Fibroblast of skin of abdomen (primary cell): Measurements from ENCODE around the gene GPR179.
A peak's percentile ranks its signal among the peaks of the same experiment; 100 is the strongest.

Experiments
- DNase-seq: peaks from one replicate; pipeline ENCODE4 v3.0.0-alpha.2; 2013

GPR179 gene

DNA sequence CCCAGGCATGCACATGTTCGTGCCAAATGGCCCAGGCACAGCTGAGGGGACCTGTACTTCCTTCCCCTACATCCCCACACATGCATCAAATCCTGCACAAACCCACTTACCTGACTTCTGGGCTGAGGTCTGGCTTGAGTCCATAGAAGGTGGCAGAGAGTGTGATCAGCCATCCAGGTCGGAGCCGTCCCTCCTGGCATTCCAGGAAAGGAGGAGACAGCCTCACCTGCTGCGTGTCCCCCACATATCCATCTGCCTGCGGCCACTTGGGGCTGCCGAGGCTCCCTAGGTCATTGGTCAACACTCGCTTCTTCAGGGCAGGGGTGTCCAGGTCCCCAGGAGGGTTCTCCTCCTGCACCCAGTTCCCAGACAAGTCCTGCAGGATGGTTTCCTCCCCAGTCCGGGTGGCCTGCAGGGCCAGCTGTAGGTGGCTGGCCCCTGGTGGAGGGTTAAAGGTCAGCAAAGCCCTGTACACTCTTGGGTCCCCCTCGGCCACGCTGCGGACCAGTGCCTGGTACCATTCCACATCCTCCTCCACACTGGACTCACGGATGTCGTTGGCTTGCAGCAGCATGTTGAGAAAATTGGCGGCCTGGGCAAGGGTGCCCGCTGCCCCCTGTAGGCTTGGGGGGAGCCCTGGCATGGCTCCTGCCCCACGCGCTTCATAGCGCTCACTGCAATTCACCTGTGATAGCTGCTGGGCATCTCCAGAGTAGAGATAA is 709 bp downstream of the GPR179 start:
- no peak for DNase-seq

DNA sequence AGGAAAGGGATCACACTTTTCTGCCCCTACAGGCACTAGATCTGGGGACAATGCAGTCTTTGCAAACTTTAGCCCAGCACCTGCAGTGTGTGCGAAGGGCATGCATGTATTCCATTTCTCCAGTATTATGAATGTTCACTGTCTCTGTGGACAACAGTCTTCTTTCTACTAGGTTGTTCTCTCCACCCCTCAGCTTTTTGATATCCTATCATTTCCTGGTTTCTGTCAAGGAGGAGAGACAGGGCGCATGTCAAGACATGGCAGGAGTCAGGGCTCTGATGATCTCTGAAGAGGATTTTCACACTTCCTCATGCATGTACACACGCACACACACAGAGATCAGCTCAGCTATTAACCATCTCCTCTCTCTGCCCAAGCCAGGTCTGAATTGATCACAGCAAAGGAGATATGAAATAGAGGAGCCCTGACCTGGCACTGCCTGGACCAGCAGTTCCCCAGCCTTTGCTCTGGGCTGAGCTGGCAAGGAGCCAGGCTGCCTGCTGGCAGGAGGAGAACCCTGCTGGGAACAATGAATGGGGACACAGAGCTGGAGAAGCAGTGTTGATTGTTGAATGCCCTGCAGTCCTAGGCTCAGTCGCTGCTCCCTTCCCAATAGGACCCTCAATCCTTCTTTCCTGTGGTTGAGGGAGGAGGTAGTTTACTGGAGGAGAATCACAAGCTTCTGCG is 2.6 kb downstream of the GPR179 start:
- no peak for DNase-seq

DNA sequence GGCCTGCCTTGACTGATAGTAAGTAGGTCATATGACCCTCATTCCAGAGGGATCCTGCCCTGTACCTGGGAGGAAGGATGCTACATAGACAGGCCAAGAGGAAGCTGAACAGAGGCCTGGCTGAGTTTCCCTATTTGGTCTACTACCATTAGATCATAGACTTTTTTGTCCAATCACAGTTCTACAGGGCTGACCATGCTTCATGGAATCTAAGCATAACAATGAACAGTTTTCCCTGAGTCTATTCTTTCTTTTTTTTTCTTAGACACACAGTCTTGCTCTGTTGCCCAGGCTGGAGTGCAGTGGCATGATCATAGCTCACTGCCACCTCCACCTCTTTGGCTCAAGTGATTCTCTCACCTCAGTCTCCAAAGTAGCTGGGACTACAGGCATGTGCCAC is 3.9 kb downstream of the GPR179 start:
- DNase-seq, result no peak

DNA sequence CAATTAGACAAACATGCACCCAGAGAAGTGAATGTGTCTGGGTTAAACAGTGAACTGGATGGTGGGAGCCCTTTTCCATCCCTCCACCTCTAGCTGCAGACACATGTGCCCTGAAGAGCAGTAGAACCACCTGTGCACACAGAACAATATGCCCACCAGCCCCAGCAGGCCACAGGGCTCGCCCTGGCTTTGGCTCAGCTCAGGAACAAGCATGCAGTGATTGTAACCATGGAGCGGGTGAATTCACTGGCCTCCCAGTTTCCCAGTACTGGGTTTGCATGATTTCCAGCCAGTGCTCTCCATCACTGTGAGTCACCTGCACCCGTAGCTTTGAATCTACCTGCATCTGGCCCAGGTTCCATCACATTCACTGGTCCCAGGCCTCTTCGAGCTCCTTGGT is 5.2 kb downstream of the GPR179 start:
- DNase-seq, result no peak

DNA sequence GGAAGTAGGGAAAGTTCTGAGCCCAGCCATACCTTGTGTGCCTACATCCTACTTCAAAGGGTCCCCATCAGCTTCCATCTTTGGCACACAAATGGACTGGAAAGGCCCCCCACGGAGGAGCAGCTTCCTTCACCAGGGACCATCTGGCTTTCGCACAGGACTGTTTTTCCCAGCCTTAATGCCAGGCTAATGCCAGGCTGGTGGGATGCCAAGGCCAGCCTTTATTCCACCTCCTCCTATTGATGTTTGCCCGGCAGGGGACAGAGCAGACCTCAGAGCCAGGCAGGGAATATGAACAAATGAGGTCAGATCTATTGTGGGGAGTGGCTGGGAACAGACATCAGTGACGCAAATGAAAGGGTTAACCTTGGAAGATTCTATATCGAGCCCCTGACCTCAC is 5.7 kb downstream of the GPR179 start:
- DNase-seq, result no peak

DNA sequence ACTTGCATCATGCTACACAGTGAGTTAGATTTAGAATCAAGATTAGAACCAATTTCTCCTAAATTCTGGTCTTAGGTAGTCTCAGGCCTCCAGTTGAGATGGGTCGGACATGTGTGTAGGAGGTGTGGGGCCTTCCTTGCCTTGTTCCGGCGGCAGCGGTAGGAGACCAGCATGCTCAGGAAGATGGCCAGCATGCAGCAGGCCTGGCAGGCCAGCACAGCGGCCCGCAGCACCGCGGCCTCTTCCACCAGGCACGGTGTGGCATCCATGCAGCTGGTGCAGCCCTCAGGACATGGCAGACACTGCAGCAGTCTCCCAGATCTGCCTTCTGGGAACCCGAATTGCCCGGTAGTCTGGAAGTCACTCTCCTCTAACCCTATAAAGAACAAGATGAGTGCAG is 6.9 kb downstream of the GPR179 start:
- DNase-seq, result no peak

DNA sequence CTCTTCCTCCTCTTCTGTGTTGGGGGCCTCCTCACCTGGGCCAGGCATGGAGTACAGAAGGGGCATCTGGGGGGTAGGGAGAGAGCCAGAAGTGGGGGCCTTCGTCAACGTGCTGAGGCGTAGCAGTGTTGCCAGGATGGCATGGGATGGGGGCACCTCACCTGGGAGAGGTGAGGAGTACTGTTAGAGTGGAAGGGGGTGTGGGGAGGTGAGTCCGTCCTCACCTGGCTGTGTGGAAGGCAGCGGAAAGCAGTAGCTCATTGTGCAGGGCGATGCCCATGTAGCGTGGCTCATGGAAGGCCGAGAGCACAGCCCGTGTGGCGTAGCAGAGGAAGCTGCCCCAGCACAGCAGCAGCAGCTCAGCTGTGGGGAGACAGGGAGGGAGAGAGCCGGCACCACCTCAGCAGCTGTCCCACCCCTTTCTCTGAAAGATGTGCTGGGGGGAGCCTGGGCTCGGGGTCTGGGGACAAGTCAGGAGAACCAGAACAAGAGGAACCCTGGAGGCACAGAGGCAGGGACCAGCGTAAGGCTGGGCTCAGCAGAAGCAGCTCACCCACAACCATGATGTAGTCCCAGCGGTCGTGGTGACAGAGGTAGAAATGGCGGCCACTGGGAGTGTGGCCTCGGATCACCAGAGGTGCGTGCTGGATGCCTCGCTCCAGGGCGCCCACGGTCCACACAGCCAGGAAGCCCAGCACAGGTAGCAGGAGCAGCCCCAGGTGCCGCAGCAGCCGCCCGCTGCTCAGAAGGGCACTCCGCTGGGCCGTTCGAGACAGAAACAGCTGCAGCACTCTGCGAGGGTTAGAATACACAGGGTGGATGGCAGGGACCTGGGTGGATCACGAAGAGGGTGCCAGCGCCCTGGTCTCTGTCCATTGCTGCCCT is 9.0 kb downstream of the GPR179 start:
- no peak for DNase-seq

DNA sequence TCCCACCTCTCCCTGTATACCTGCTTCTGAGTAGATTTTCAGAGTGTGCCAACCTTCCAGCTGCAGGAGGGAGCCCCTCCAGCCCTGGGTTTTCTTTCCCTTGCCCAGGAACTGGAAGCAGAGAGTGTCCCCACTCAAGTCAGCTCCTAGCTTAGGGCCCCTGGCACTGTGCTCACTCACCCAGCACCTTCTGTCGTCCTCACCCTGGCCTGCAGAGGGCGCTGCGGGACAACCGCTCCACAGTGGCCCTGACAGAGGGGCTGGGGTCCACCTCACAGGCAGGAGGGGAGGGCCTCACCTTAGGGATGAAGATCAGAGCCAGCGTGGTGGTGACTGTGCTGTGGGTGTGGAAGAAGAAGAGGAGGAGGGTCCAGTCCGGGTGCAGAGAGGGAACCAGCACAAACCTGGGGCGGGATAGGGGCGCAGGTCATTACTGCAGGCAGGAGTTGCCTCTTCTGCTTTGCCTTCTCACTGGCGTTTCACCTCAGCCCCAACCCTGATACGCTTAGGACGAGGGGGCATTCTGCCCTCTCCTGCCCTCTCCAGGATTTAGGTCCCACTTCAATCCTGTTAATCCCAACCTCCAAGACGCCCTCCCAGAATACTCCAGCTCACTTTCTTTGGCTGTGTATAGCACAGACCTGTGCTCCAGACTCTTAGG is 10.0 kb downstream of the GPR179 start:
- DNase-seq, result no peak

DNA sequence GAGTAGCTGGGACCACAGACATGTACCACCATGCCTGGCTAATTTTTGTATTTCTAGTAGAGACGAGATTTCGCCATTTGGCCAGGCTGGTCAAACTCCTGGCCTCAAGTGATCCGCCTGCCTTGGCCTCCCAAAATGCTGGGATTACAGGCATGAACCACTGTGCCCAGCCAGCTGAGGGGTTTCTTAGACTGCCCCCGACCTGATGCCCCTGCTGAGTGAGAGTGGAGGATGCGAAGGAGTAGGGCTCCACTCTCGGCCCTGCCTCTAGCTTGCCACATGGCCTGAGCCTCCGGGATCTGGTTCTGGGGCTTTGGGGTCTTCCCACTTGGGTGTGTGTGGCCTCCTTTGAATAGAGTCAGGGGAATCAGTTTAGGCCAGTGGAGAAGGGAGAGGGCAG is 11.0 kb downstream of the GPR179 start:
- no peak for DNase-seq

DNA sequence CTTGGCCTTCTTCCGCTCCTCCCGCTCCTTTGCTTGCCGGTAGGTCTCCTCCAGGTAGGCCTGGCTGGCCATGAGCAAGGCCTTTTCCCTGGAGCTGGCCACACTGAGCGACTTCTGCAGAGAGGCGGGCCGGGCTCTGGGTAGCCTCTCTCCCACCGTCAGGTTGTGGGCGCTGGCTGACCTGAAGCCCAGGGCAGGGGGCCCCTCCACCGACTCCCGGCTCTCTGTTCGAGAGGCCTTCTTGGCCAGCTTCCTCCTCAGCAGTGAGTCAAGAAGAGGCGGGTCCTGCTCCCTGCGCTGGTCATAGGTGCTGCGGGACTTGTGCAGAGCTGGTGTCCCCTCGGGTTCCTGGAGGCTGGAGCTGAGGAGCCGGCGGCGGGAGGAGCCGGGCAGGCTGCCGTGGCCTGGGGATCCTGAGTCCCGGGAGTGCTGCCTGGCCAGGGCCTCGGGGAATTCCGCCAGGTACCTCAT is 12.8 kb downstream of the GPR179 start:
- DNase-seq, result no peak

DNA sequence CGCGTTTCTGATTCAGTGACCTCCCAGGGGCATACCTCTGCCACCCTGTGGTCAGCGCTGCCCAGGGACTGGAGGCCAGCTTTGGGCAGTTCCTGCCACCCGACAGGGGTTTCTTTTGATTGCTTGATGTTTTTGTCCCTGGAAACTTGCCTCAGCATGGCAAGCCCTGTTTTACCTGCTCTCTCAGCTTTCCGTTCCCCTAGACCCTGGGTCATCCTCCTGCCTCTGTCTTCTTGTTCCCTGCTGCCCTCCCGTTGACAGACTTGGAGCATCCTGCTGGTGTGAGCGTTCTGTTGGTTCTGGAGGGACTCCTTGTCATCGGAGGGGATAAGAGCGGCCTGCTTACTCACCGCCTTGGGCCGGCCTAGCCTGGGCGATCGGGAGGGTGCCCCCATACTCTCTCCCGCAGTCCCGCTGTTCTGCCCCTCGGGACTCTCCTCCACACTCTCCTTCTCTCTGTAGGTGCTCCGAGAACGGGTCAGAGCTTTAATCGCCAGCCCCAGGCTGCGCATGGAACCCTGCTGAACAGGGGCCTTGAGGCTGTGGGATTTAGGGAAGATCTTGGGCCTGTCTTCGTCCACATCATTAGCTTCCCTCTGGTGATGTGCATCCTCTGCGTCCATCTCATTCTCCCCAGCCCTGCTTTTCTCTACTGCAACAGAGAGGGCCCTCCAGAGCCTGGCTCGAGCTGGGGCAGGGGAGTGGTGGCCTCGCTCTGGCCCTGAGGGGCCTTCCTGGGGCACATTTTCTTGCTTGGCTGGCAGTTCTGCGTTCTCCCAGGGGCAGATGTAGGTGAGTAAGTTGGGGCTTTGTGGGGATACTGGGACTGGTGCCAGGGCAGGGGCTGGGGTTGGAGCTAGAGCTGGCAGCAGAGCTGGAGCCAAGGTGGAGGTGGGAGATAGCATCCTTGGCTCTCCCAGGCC is 13.7 kb downstream of the GPR179 start:
- no peak for DNase-seq

DNA sequence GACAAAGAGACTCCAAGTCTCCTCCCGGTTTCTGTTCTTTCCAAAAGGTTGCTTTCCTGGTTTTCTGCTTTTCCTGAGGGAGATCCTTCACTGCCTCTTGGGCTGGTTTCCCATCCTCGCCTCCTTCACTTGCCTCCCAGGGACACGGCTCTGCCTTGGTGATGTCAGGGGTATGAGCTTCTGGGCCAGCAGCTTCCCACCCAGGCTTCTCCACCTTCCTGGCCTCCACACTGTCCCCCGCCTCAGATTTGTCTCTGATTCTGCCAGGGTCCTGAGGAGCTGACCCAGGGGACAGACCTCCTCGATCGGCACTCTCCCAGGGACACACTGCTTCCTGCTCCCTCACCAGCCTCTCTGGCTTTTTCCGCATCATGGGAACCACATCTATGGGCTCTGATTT is 14.5 kb downstream of the GPR179 start:
- DNase-seq, result no peak

DNA sequence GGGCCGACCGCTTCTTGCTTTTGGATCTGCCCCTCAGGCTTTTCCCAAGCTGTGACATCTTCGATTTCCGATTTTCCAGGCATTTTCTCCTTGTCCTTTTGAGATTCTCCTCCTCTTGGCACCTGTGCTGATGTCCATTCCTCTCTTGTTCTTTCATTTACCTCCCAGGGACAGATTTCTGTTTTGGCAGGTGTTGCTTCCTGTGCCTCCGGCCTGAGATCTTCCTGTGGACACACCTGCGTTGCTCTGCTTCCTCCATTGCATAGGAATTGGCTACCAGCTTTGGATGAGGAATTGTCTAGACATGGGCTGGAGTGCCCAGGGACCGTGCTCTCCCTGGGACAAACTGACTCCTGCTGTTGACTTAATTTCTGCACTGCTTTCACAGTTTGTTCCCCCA is 15.1 kb downstream of the GPR179 start:
- no peak for DNase-seq

DNA sequence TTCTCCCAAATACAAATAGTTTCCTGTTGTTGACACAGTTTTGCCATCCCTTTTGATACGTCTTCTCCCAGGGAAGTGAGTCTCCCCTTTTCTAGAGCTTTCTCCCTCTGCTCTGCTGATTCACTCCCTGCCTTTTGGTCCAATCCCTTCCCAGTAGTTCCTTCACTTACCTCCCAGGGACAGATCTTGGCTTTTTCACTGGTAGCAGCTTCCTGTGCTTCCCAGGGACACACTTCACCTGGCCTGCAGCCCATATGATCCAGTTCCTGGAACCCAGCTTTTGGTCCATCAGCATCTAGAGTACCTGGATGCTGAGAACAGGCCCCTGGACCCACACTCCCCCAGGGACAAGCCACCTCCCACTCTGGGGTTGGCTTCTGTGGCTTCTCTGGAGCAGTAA is 15.8 kb downstream of the GPR179 start:
- DNase-seq, result no peak

DNA sequence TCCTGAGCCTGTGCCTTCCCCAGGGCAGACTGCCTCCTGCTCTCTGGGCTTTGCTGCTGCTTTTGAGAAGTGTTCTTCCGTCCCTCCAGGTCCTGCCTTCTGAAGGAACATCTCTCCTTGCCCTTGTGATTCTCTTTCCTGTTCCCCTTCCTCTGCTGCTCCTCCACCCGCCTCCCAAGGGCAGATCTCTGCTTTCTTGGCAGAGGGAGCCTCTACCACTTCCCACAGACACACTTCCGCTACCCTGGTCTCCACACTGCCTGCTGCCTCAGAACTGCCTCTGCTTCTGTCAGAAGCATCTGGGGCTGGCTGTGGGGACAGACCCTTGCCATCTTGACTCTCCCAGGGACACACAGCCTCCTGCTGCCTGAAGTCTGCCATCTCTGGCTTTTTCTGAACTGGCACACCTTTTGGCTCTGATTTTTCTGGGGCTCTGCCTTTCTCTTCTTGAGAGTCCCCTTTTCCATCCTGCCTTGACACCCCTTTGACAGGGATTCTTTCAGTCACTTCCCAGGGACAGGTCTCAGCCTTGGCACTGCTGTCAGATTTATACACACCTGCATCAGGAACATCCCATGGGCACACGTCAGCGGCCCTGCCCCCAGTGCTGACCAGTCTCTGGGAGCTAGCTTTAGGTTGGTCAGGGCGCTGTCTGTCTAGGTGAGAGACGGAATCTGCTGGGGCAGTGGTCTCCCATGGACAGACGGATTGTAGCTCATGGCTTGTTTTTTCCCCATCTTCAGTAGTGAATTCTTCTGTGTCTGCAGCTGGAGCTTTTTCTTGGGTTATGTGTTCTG is 16.6 kb downstream of the GPR179 start:
- no peak for DNase-seq

DNA sequence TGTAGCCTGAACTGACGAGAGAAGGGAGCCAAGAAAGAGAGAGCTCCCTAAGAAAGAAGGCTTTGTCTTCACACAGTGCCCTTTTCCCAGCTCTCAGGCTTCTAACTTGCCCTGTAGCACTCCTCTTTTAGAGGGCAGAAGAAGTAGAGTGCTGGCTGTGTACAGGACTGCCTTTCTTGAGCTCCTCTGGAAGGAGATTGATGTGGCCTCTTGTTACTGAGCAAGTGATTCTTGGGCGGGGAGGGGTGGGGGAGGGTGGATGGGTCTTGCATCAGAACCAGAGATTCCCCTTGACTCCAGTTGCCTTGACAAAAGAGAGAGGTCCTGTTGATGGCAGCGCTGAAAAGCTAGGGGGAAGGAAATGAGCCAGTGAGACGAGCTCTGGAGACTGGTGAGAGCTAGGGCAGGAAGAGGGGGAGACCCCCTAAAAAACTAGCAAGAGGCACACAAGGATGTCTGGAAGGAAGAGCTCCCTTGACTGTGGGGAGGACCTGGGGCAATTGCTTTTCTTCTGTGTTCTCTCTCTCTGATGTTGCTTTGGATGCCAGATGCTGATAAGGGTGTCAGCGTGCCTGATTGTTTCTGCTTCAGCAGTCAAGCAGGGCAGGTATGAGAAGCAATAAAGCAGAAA is 18.4 kb downstream of the GPR179 start:
- peak; percentile 23 for DNase-seq

DNA sequence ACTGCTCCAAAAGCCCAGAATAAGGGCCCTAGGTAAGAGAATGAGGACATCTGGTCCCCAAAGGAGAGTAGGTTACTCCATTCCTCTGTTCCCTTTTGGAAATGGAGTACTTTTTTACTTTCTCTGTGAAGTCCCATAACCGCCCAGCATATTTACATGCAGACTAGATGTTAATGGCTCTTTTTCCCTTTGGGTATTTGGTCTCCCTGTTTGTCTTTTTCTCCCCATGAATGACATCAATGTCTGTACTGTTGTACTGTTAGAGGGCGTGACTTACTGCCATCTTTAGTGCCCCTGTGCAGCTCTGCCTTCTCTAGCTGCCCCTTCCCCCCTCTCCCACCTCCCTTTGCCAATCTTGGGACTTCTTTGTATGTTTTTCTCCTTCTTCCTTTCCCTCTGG is 19.0 kb downstream of the GPR179 start:
- no peak for DNase-seq

DNA sequence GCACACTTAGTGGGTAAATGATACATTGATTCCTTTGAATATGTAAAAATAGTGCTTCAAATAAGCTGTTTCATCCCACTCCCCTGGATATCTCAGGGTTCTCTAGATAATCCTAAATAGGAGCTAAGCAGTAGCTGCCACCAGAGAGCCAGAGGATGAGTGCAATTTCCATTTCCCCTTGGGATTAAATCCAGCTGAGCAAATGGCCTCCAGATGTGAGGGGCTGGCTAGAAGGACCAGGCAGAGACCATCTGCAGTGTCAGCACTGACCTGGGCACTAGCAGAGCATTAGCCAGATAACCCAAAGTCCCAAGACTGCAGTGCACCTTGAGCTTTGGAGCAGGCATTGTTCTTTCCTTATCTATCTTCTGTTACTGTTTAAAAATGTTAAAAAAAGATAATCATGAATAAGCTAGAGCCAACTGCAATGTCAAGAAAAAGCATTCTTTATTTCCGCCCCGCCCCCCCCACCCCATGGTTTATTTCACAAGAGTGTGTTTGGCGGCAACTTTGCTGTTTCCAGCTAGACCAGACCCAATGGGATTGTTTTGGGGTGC is 19.5 kb downstream of the GPR179 start:
- DNase-seq, result no peak

DNA sequence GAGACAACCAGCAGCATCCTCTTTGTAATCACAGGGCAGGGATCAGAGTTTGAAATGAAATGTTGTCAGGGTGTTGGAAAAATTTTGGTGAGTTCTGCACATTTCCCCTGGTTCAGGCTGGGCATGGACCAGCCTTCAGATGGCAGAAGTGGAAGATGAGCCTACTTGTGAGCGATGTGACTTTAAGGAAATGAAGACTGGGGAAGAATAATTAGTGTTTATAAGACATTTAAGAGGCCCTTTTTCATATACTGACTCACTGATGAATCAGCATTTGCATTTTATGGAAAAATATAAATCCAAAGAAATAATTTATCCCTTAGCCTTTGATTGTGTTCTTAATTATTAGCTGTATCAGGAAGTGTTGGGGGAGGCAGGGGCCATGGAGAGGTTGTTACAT is 20.9 kb downstream of the GPR179 start:
- DNase-seq, result no peak

DNA sequence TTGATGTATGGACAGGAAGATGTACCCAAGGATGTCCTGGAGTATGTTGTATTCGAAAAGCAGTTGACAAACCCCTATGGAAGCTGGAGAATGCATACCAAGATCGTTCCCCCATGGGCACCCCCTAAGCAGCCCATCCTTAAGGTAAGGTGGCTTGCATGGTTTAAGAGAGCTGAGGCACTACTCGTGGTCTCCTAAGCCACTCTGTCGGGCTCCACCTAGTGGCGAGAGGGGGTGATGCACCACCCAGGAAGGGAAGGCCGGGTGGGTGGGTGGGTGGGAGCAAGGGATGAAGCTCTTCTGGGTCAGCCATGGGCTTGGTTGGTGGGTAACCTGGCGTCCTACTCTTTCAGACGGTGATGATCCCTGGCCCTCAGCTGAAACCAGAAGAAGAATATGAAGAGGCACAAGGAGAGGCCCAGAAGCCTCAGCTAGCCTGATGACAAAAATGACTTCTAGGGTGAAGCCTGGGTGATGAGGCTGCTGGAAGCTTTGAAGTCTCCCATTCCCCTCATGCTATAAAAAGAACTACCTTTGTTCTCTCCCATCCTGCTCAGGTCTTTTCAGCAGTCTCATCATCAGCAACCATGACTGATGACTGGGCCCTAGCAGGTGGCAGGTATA is 21.5 kb downstream of the GPR179 start:
- DNase-seq, result peak; percentile 37
